ENCODE measurements around the gene RTP5.

RTP5 gene

GRCh38 chr2:241843321-241844065 lies 26.0 kb upstream of the RTP5 start:
- DNase-seq (ENCODE audit: low spot score) = no peak

- peak; percentile 94 for DNase-seq (ENCODE audit: low spot score)
Measured at GRCh38 chr2:241844066-241844728, 25.3 kb upstream of the RTP5 start.

- no peak for DNase-seq (ENCODE audit: low spot score)
Measured at GRCh38 chr2:241844831-241845578, 24.5 kb upstream of the RTP5 start.

GRCh38 chr2:241846406-241846805 lies 23.1 kb upstream of the RTP5 start:
- no peak for DNase-seq (ENCODE audit: low spot score)

- no peak for DNase-seq (ENCODE audit: low spot score)
Measured at GRCh38 chr2:241848761-241849615, 20.5 kb upstream of the RTP5 start.

GRCh38 chr2:241849616-241850543 lies 19.6 kb upstream of the RTP5 start:
- DNase-seq (ENCODE audit: low spot score) = no peak

GRCh38 chr2:241850544-241851324 lies 18.8 kb upstream of the RTP5 start:
- no peak for DNase-seq (ENCODE audit: low spot score)

- DNase-seq (ENCODE audit: low spot score) = no peak
Measured at GRCh38 chr2:241851325-241852115, 18.0 kb upstream of the RTP5 start.

GRCh38 chr2:241852116-241852980 lies 17.2 kb upstream of the RTP5 start:
- DNase-seq (ENCODE audit: low spot score) = no peak

- no peak for DNase-seq (ENCODE audit: low spot score)
Measured at GRCh38 chr2:241852981-241853631, 16.4 kb upstream of the RTP5 start.

GRCh38 chr2:241853651-241854341 lies 15.7 kb upstream of the RTP5 start:
- DNase-seq (ENCODE audit: low spot score) = peak; percentile 68

GRCh38 chr2:241854342-241855244 lies 14.9 kb upstream of the RTP5 start:
- no peak for DNase-seq (ENCODE audit: low spot score)

- no peak for DNase-seq (ENCODE audit: low spot score)
Measured at GRCh38 chr2:241855245-241855887, 14.2 kb upstream of the RTP5 start.

- DNase-seq (ENCODE audit: low spot score) = no peak
Measured at GRCh38 chr2:241855888-241856422, 13.6 kb upstream of the RTP5 start.

GRCh38 chr2:241857041-241857541 lies 12.4 kb upstream of the RTP5 start:
- DNase-seq (ENCODE audit: low spot score) = no peak
